T-helper 2 cell (primary cell): ENCODE measurements around the gene OR9I1.

Experiments used
- DNase-seq, 5 experiments: peaks; one replicate each; pipeline versions ENCODE4 v3.0.0 to v3.0.0-alpha.2; 2012 to 2022
- total RNA-seq, 2 donors: gene quantifications; one replicate each; lab custom pipeline; 2026; lab: John Stamatoyannopoulos, UW

OR9I1 gene, protein sequence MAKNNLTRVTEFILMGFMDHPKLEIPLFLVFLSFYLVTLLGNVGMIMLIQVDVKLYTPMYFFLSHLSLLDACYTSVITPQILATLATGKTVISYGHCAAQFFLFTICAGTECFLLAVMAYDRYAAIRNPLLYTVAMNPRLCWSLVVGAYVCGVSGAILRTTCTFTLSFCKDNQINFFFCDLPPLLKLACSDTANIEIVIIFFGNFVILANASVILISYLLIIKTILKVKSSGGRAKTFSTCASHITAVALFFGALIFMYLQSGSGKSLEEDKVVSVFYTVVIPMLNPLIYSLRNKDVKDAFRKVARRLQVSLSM
- total RNA-seq = 0 reads per million in 2 donors

DNA sequence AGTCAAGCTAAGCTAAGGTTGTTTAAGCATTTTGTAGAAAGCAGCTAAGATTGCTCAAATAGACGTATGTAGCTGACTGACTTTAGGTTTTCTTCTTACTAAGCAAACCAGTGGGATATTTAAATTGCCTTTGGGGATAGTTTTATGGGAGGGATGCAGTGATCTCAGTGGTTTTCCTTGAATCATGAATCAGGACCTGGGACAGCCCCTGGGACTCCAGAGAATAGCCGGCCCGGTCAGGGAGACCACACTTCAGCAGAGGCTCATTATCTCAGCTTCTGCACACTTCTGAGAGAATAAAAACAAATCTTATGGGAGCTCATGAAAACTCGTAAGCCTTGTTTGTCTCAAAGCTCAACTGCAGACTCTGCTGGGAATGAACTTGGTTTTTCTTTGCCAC is at the start of gene OR9I1:
TSS of gene OR9I1 (minus strand) at position 62 of the 400 bp plus-strand sequence. CDS start 6,086 bp downstream, outside the sequence.
- no peak for DNase-seq

DNA sequence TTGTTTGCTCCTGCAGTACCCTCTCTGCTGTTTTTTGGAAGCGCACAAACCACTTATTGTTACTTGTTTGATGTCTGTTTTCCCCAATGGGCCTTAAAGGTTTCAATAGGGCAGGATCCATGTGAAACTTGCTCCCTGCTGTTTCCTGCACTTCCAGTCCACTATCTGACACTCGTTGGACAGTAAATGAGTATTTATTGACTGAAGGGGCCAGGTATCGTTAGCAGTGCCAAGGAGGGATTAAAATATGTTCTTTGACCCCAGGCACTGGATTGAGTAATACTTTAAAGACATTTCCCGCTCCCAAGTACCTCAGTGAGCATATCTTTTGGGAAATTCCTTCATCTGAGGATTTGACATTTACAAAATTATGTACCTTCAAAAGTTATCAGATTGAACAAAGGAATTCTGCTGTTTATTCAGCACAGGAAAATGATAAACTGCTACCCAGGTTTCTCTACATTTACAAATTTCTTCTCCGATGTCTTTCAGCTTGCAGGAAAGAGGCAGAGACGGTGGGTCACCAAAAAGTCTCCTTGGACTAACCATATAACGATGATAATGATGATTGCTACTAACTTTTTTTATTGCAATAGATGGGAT is 40.3 kb upstream of the OR9I1 start:
- no peak for DNase-seq

DNA sequence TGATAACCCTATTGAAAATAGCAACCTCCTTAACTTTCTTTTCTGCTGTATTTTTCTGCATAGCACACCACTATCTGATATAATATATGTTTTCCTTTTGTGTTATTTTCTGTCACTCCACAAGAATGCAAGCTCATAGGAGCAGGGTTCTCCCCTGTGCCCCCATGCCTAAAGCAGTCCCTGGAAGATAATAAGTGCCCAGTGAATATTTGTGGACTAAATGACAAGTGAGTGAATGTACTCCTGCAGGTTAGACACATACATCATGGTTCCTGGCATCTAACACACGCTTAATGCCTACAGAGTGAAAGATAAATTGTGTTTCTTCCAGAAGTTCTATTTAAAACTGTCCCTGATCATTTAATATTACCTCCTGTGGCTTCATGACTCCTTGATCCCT is 39.7 kb upstream of the OR9I1 start:
- no peak for DNase-seq

GRCh38 chr11:58164389-58164788 is 39.1 kb upstream of the OR9I1 start:
- no peak for DNase-seq

- no peak for DNase-seq
These were observed 27.5 kb upstream of the OR9I1 start for GRCh38 chr11:58152781-58153180.

DNA sequence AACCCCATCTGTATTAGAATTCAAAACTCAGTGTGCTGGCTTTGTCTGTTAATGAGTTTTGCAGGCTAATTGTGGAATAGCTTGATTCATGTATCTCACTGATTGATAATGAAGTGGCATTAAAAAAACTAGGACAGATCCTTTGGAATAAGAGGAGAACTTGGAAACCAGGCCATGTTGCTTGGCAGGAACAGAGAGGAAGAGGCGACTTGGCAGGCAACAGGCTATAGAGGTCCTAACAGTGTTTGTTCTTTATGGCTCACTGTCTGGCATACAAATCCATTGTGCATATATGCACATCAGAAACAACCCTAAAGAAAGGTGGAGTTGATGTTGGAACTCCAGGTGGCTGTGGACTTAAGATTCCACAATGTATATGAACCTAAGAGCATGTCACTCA is 17.4 kb upstream of the OR9I1 start:
- DNase-seq = no peak

DNA sequence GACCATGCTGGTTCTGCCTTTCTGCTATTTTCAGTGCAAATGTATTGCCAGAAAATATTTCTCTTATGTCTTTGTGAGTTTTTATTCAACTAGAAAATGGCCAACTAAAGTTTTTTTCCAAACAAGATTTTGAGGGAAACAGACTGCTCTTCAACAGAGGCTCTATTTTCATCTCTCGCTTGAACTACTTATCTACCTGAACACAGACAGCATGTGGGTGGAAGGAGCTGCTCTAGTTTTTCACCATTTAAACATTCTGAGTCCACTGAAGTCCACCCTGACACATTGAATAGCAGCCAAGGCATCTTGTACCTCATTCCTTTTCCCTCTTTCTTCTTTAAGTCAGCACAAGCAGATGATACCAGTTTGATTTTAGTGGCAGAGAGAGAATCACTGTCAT is 9.8 kb upstream of the OR9I1 start:
- no peak for DNase-seq

DNA sequence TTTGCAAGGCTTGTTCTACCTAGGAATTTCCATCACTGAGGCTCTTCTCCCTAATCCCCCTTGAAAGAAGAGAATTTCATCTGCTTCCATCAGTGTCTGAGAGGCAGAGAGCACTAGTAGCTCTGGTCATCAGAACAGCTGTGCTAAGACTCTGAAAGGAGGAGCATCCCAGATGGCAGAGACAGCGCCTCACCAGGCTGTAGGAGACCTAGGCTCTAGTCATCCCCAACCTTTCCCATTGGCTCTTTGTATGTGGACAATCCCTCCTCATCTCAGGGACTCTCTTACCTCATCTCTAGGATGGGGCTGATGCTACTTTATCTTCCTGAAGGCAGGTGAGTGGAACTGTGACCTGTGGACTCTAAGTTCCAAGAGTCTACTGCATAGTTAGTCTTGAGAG is 8.8 kb upstream of the OR9I1 start:
- no peak for DNase-seq

DNA sequence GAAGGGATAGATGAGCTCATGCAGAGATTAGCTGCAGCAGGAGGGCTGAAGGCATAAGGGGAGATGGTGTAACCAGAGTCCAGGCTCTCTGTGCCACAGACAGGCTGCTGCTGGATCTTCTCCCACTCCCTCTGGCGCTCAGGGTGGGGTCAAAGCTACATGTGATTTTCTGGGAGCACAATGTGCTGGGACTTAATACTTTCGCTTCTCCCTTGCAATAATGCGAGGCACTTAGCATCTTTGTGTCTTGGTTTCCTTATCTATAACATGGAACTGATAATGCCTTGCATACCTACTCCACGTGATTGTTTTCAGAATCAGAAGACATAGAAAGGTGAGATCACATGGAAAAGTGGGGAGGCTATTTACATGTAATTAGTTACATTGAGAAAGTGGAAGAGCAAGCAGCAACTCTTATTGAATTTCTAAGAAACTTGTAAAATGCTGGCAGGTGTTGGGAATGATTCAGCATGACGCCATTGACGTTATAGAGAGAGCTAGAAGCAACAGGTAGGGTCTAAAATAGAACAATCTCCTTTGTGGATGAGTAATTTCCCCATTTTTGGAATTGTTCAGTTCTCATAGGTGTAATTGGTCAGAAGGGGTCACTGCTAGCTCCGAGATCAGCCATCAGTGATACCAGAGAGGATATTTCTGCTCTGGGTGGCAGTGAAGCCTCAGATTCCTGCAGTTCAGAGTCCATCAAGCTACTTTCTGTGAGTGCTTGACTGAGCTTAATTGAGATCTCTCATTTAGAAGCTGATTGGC is 8.2 kb upstream of the OR9I1 start:
- DNase-seq = no peak

- no peak for DNase-seq
These were observed 2.0 kb upstream of the OR9I1 start for GRCh38 chr11:58127350-58127749.

GRCh38 chr11:58121096-58121495 is 4.2 kb downstream of the OR9I1 start:
- DNase-seq = no peak

DNA sequence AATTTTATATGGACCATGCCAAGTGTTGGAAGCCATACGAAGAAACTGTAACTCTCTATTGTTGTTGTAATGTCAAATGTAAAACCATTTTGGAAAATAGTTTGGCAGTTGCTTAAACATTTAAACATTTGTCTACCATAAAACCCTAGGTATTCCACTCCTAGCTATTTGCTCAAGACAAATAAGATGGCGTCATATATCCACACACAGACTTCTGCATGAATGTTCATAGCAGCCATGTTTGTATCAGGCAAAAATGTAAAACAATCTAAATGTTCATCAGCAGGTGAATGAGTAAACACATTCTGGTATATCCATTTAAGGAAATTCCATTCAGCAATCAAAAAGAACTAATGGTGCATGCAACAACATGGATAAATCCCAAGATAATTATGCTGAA is 27.9 kb downstream of the OR9I1 start:
- no peak for DNase-seq

GRCh38 chr11:58086528-58086927 is 38.8 kb downstream of the OR9I1 start:
- no peak for DNase-seq

- DNase-seq = no peak
These were observed 49.5 kb downstream of the OR9I1 start for GRCh38 chr11:58075781-58076180.

DNA sequence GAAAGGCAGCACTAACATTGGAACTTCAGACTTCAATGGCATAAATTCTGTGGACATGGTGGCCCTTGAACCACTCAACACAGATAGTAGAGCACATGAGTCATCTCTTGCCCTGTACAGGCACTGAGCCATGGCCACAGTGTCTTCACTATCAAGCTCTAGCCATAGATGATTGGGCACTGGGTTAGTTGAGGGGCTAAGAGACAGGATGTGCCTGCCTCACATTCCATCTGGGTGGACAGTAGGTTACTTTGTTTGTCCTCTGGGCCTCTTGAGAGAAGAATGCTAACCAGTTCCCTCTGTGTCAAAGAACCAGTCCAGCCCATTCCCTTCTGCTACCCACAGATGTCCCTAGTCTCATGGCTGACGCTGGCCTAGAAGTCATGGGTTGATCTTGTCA is 54.7 kb downstream of the OR9I1 start:
- DNase-seq = no peak

DNA sequence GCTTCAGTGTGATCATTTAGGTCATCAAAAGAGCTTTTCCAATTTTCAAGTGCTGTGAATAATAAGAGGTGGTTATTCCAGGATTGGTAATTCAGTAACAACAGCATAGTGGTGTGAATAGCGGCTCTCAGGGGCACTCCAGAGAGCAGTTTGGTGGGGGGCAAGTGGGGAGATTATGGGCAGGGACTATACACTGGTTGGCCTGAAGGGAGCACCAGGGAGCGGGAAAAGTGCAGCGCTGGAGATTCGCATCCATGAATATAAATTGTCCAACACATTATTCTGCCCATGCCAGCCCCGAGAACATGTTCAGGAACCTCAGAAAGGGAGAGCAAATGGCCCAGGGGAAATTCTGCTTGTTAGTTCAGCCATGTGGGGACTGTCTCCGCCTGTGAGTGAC is 56.7 kb downstream of the OR9I1 start:
- DNase-seq = no peak

DNA sequence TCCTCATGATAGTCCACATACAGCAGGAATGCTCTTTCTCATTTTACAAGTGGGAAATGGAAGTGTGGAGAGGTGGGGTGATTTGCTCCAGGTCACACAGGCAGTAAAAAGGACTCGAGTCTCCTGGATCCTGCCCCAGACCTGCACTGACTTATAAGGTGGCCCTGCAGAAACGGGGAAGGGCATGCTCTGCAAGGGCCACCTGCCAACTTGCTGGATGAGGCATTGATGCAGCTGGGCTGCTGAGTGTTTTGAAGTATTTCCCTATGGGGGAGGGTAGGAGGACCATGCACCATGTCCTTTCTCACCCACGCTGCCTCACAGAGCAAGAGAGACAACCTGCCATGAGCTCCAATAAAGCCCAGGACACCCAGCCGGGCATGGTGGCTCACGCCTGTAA is 57.6 kb downstream of the OR9I1 start:
- DNase-seq = no peak
